ENCODE data around the gene SMOC2.

DNA sequence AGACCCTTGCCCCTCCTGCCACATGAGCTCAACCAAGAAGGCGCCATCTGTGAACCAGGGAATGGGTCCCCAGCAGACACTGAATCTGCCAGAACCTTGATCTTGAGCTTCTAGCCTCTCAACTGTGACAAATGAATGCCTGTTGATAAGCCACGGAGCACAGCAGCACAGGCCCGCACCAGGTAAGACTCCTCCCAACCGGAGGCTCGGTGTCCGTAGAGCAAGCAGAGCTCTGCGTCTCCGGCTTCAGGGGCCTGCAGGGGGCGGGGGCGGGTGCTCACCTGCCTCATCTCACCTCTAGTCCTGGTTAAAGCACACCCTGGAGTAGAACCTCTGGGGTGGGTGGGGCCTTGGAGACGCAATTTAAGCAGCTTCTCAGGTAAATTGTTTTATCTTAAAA is 122.7 kb downstream of the SMOC2 start:
- TF ChIP-seq, protein P1, sequence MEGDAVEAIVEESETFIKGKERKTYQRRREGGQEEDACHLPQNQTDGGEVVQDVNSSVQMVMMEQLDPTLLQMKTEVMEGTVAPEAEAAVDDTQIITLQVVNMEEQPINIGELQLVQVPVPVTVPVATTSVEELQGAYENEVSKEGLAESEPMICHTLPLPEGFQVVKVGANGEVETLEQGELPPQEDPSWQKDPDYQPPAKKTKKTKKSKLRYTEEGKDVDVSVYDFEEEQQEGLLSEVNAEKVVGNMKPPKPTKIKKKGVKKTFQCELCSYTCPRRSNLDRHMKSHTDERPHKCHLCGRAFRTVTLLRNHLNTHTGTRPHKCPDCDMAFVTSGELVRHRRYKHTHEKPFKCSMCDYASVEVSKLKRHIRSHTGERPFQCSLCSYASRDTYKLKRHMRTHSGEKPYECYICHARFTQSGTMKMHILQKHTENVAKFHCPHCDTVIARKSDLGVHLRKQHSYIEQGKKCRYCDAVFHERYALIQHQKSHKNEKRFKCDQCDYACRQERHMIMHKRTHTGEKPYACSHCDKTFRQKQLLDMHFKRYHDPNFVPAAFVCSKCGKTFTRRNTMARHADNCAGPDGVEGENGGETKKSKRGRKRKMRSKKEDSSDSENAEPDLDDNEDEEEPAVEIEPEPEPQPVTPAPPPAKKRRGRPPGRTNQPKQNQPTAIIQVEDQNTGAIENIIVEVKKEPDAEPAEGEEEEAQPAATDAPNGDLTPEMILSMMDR (IDR thresholded peaks at IDR 0.05), result no peak
- TF ChIP-seq POLR2A (IDR thresholded peaks at IDR 0.05), result no peak

Data from tibial nerve (tissue), 3 donors.